ENCODE data around the gene SYTL1. TPM values are rescaled to one million over a fixed set of nuclear protein-coding genes. Genes with fewer than 3 reads are reported as not detected.

The SYTL1 gene
- total RNA-seq, 2 experiments from 2014 or later, result 27.3 to 30.4 TPM

DNA sequence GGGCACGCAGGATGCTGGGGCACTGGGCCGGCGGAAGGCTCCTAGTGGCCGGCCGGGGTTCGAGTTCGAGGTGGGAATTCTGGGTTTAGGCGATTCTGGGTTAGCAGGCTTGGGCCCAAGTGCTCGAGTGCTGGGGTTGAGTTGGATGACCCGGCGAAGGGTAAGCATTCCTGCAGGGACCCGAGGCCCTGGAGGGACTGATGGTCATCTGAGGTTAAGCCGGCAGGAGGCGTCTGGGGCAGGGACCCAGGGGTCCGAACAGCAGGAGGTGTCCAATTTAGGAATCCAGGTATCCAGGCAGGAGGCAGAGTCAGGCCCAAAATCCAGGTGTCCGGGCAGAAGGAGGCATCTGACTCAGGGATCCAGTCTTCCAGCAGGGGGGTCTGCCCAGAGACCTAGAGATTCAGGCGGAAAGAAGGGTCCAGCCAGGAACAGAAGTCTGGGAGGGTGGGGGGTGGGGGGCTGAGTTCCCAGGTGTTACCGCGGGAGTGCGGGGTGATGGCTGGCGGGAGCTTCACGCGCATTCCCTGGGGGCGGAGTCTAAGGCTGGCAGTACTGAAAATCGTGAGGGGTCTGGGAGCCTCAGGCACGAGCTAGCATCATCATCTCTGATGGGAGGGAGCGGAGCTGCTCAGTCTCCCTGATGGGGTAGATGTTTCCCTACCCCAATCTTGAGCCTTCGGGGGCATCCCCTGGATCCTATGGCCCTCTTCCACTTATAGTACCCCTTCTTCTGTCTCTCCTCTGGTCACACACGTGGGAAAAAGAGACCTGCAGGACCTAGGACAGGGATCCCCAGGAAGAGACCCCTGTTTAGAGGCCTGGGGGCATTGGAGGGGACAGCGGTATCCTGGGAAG, 51.2 kb downstream of the SYTL1 start:
- H3K36me3 Mint-ChIP-seq, result no peaks in the 10 kb centered on the region
- peak overlapping the region; percentile 78 for H3K4me3 Mint-ChIP-seq
- H3K27ac Mint-ChIP-seq, result no peak overlapping the region
- CTCF ChIA-PET, result interaction anchor here (0.7 to 7.7 kb wide), 3 partner anchors 27 to 93 kb away, joined by 3 to 257 read pairs (median 4); no protein-coding TSS in a partner anchor
- intact Hi-C loops (cut with micrococcal nuclease), result loop anchor here (1.0 to 10.0 kb wide), 6 partner anchors 28 to 298 kb away; partner anchors contain the start of gene AHDC1
- H3K4me1 Mint-ChIP-seq (ENCODE audit: low read depth), result peaks cover 13% of the 10 kb centered on the region
- DNase-seq, result no peak
- POLR2A ChIA-PET, result no interaction called here
- H3K27me3 Mint-ChIP-seq, result no peaks in the 10 kb centered on the region
- no peaks in the 10 kb centered on the region for H3K9me3 Mint-ChIP-seq

DNA sequence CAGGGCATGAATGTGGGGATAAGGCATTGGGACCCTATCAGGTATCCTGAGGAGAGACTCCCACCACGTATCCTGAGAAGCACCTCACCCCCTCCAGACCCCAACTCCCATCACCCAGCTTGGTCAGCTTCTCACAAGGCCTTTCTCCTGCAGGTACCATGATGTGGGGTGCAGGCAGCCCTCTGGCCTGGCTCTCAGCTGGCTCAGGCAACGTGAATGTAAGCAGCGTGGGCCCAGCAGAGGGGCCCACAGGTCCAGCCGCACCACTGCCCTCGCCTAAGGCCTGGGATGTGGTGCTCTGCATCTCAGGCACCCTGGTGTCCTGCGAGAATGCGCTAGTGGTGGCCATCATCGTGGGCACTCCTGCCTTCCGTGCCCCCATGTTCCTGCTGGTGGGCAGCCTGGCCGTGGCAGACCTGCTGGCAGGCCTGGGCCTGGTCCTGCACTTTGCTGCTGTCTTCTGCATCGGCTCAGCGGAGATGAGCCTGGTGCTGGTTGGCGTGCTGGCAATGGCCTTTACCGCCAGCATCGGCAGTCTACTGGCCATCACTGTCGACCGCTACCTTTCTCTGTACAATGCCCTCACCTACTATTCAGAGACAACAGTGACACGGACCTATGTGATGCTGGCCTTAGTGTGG, 51.9 kb downstream of the SYTL1 start:
- intact Hi-C loops (cut with micrococcal nuclease), result loop anchor here (2.0 to 10.0 kb wide), 4 partner anchors 61 to 299 kb away; partner anchors contain the start of gene AHDC1
- Mint-ChIP-seq H3K9me3 (no peaks in the 10 kb centered on the region), H3K27me3 (no peaks in the 10 kb centered on the region), H3K4me1 (ENCODE audit: low read depth) (peaks cover 13% of the 10 kb centered on the region), H3K4me3 (peak overlapping the region; percentile 78), H3K27ac (no peak overlapping the region), H3K36me3 (no peaks in the 10 kb centered on the region)
- POLR2A ChIA-PET, result interaction anchor here (1.2 kb wide), 1 partner anchor 248 kb away, joined by 3 read pairs; no protein-coding TSS in a partner anchor
- DNase-seq, result no peak
- CTCF ChIA-PET, result interaction anchor here (0.7 to 7.7 kb wide), 10 partner anchors 27 to 348 kb away, joined by 3 to 257 read pairs (median 9); partner anchors contain the start of genes AHDC1 and SYTL1

DNA sequence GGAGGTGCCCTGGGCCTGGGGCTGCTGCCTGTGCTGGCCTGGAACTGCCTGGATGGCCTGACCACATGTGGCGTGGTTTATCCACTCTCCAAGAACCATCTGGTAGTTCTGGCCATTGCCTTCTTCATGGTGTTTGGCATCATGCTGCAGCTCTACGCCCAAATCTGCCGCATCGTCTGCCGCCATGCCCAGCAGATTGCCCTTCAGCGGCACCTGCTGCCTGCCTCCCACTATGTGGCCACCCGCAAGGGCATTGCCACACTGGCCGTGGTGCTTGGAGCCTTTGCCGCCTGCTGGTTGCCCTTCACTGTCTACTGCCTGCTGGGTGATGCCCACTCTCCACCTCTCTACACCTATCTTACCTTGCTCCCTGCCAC, 52.4 kb downstream of the SYTL1 start:
- Mint-ChIP-seq H3K27ac (no peak overlapping the region), H3K4me1 (ENCODE audit: low read depth) (peaks cover 13% of the 10 kb centered on the region), H3K4me3 (no peak overlapping the region), H3K9me3 (no peaks in the 10 kb centered on the region), H3K27me3 (no peaks in the 10 kb centered on the region), H3K36me3 (no peaks in the 10 kb centered on the region)
- no peak for DNase-seq
- intact Hi-C loops (cut with micrococcal nuclease), result loop anchor here (10.0 kb wide), 1 partner anchor 299 kb away; no protein-coding TSS in a partner anchor
- ChIA-PET POLR2A (interaction anchor here (1.2 kb wide), 1 partner anchor 247 kb away, joined by 3 read pairs; no protein-coding TSS in a partner anchor), CTCF (interaction anchor here (0.7 to 7.7 kb wide), 30 partner anchors 8 to 348 kb away, joined by 3 to 257 read pairs (median 5); partner anchors contain the start of genes AHDC1, MAP3K6, SYTL1 and WASF2)

DNA sequence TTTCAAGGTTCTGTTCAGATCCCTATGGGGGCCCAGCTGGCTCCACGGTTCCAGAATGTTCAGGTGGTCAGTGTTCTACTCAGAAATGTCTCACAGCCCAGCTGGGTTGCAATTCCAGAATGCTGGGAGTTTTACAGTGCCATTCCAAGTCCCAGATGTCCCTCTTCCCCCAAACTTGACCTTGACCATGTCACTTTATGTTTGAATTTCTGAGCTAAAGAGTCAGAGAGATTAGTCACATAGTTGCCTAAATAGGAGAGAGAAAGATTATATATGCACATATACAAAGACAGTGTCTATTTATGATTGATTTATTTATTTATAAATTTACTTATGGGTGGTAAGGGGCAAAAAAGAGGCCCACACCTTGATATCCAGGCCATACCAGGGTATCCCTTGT, 53.1 kb downstream of the SYTL1 start:
- Mint-ChIP-seq H3K36me3 (no peaks in the 10 kb centered on the region), H3K27me3 (no peaks in the 10 kb centered on the region), H3K4me1 (ENCODE audit: low read depth) (peaks cover 13% of the 10 kb centered on the region), H3K4me3 (no peak overlapping the region), H3K9me3 (no peaks in the 10 kb centered on the region), H3K27ac (no peak overlapping the region)
- DNase-seq, result no peak
- intact Hi-C loops (cut with micrococcal nuclease), result loop anchor here (10.0 kb wide), 1 partner anchor 300 kb away; no protein-coding TSS in a partner anchor
- ChIA-PET CTCF (interaction anchor here (0.5 to 7.7 kb wide), 42 partner anchors 8 to 401 kb away, joined by 3 to 257 read pairs (median 4); partner anchors contain the start of genes AHDC1, MAP3K6, SYTL1 and TRNP1), POLR2A (interaction anchor here (1.2 kb wide), 1 partner anchor 246 kb away, joined by 3 read pairs; no protein-coding TSS in a partner anchor)

DNA sequence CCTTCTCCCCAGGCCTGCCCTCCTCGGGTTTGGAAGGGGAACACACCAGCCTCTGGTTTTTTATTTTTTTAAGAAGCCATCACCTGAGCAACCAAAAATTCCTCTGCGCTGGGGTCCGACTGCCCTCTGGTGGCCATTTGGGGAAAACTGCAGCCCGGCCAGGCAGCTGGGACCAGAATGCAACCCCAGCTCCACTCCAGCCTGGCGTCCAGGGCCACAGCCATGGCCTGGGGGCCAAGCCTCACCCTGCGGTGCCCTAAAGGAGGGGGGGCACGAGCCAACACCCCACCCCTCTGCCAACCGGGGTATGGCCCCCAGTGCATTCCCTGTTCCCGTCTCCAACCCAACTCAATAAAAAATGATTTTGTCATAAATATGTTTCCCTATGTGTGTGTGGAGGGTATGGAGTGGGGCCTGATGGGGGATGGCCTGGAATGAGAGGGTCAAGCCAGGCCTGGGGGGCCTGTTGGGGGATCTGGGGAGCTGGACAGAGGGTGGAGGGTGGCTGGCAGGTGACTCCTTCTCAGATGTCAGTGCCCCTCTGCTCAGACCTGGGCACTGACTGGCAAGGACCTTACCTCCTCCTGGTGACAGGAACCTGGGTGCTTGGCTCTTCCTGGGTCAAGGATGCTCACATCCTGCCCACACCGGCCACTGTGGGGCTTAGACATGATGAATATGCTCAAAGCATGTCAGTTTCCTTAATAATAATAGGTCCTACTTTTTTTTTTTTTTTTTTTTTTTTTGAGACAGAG, 53.8 kb downstream of the SYTL1 start:
- no peaks in the 10 kb centered on the region for H3K9me3 Mint-ChIP-seq
- intact Hi-C loops (cut with micrococcal nuclease), result loop anchor here (10.0 kb wide), 1 partner anchor 301 kb away; no protein-coding TSS in a partner anchor
- ChIA-PET CTCF (interaction anchor here (0.5 to 7.7 kb wide), 43 partner anchors 8 to 1363 kb away, joined by 3 to 257 read pairs (median 4); partner anchors contain the start of genes AHDC1, CD164L2, MAP3K6 and SYTL1), POLR2A (interaction anchor here (0.7 to 1.2 kb wide), 2 partner anchors 94 to 246 kb away, joined by 3 to 4 read pairs; no protein-coding TSS in a partner anchor)
- H3K36me3 Mint-ChIP-seq, result no peaks in the 10 kb centered on the region
- H3K27me3 Mint-ChIP-seq, result no peaks in the 10 kb centered on the region
- H3K4me1 Mint-ChIP-seq (ENCODE audit: low read depth), result peaks cover 13% of the 10 kb centered on the region
- H3K27ac Mint-ChIP-seq, result no peak overlapping the region
- H3K4me3 Mint-ChIP-seq, result no peak overlapping the region
- DNase-seq, result peak; percentile 89

DNA sequence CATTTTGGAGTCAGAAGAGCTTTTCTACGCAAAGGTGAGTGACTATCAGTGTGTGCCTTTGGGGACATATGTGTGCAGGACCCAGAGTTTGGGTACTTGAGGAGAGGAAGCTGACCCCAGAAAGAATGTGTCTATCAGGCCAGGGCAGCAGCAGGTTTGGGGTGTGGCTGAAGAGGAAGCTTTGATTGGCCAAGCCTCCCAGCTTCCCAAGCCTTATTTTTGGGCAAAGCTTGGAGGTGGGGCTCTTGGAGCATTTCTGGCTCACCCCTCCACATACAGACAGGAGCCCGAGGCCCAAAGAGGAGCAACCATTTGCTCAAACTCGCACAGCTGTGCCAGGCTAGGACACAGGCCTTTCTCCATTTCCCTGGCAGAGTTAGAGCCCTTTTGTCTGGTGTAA, 55.3 kb downstream of the SYTL1 start:
- no peaks in the 10 kb centered on the region for H3K9me3 Mint-ChIP-seq
- CTCF ChIA-PET, result interaction anchor here (0.7 to 7.7 kb wide), 10 partner anchors 9 to 352 kb away, joined by 3 to 257 read pairs (median 4); partner anchors contain the start of gene AHDC1
- no peak overlapping the region for H3K4me3 Mint-ChIP-seq
- no peaks in the 10 kb centered on the region for H3K27me3 Mint-ChIP-seq
- H3K27ac Mint-ChIP-seq, result no peak overlapping the region
- no peaks in the 10 kb centered on the region for H3K36me3 Mint-ChIP-seq
- H3K4me1 Mint-ChIP-seq (ENCODE audit: low read depth), result peaks cover 6% of the 10 kb centered on the region
- no peak for DNase-seq
- intact Hi-C loops (cut with micrococcal nuclease), result loop anchor here (10.0 kb wide), 1 partner anchor 302 kb away; no protein-coding TSS in a partner anchor
- POLR2A ChIA-PET, result no interaction called here

DNA sequence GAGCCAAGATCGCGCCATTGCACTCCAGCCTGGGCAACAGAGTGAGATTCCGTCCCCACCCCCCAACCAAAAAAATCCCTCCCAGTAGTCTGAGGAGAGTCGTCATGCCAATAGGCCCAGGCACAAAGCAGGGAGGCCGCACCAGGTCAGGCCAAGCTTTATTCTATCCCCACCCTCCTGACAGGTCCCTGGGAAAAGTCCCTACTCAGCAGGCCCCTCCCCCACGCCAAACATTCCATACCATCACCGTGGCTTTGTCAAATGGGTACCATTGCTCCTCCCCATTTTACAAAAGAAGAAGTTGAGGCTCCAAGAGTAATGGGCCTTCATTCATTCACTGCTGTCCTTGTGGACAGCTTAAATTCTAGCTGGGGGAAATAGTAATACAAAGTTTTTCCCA, 55.9 kb downstream of the SYTL1 start:
- CTCF ChIA-PET, result interaction anchor here (1.0 to 7.7 kb wide), 9 partner anchors 10 to 353 kb away, joined by 3 to 257 read pairs (median 5); partner anchors contain the start of gene AHDC1
- POLR2A ChIA-PET, result interaction anchor here (1.6 kb wide), 1 partner anchor 126 kb away, joined by 5 read pairs; no protein-coding TSS in a partner anchor
- Mint-ChIP-seq H3K4me1 (ENCODE audit: low read depth) (peaks cover 4% of the 10 kb centered on the region), H3K36me3 (no peaks in the 10 kb centered on the region), H3K4me3 (no peak overlapping the region), H3K27ac (no peak overlapping the region), H3K27me3 (no peaks in the 10 kb centered on the region), H3K9me3 (no peaks in the 10 kb centered on the region)
- intact Hi-C loops (cut with micrococcal nuclease), result loop anchor here (10.0 kb wide), 1 partner anchor 303 kb away; no protein-coding TSS in a partner anchor
- DNase-seq, result no peak

DNA sequence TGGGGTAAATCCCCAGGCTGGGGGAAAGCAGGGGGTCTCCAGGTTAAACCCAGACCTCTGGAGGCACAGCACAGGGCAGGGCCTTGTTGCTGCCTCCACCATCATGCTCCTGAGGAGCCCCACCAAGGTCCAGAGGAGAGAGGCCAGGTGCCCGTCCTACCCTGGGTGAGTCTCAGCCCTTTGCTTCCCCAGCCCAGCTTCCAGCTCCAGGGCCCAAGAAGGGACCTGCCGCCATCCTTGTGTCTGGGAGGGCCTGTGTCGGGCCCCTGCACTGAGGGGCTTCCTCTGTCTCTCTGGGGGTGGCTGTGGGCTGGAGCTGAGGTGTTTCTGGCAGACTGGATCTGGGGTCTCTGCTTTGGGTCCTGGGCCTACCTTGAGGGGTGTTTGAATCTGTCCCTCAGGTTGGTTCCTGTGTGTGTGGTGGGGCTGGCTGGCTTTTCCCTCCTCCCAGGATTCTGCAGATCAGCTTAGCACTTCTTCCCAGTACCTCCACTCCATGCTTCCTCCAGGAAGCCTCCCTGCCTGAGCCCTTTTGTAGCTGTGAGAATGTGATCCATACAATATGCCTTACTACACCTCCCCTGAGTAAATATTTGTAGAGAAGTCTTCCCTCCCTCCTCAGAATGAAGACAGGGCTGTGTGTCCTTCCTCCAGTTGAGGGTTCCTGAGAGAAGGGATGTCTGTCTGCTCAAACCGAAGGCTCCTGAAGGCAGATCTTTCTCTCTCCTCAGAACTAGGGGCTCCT, 56.8 kb downstream of the SYTL1 start:
- Mint-ChIP-seq H3K4me3 (no peak overlapping the region), H3K36me3 (no peaks in the 10 kb centered on the region), H3K27me3 (no peaks in the 10 kb centered on the region), H3K9me3 (no peaks in the 10 kb centered on the region), H3K27ac (no peak overlapping the region), H3K4me1 (ENCODE audit: low read depth) (peaks cover 6% of the 10 kb centered on the region)
- ChIA-PET POLR2A (interaction anchor here (1.6 kb wide), 1 partner anchor 125 kb away, joined by 5 read pairs; no protein-coding TSS in a partner anchor), CTCF (interaction anchor here (1.0 to 7.7 kb wide), 7 partner anchors 11 to 354 kb away, joined by 3 to 257 read pairs (median 4); partner anchors contain the start of gene AHDC1)
- DNase-seq, result no peak
- intact Hi-C loops (cut with micrococcal nuclease), result loop anchor here (10.0 kb wide), 1 partner anchor 304 kb away; no protein-coding TSS in a partner anchor

DNA sequence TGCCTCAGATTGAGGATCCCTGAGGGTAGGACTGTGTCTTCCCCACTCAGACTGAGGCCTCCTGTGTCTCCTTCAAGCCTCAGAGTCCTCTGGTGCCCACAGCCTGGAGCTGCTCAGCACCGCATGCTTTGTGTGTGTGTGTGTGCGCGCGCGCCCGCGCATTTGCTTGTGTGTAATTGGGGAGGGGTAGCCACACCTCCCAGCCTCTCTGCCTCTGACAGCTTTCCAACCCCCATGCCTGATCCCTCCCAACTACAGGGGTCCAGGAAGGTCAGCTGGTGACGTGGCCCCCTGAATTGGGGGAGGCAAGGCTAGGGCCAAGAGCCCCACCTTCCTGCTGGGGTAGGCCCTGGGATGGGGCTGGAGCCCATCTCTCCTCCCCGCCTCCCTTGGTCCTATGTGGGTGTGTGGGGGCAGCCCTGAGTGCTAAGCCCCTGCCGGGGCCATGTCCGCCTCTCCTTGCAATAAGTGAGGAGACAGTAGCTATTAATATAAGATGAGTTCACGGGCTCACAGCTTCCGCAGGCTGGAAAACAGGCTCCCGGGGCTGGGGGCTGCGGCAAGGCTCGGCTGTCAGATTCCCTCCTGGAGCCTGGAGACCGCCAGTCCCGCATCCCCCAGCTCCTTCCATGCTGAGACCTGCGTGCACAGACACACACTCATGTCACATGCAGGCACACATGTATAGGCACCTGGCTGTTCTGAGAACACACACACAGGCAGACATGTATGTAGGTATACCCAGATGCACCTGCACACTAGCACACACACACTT, 57.6 kb downstream of the SYTL1 start:
- intact Hi-C loops (cut with micrococcal nuclease), result loop anchor here (5.0 to 10.0 kb wide), 2 partner anchors 123 to 305 kb away; no protein-coding TSS in a partner anchor
- peaks cover 9% of the 10 kb centered on the region for H3K4me1 Mint-ChIP-seq (ENCODE audit: low read depth)
- CTCF ChIA-PET, result interaction anchor here (1.5 to 7.7 kb wide), 2 partner anchors 11 to 100 kb away, joined by 4 to 257 read pairs; no protein-coding TSS in a partner anchor
- no peaks in the 10 kb centered on the region for H3K9me3 Mint-ChIP-seq
- DNase-seq, result no peak
- no peaks in the 10 kb centered on the region for H3K36me3 Mint-ChIP-seq
- H3K4me3 Mint-ChIP-seq, result no peak overlapping the region
- no peaks in the 10 kb centered on the region for H3K27me3 Mint-ChIP-seq
- H3K27ac Mint-ChIP-seq, result no peak overlapping the region
- POLR2A ChIA-PET, result no interaction called here
